HepG2 (cell line): Measurements from ENCODE around the gene TMEM87B. TPM values are rescaled to one million over a fixed set of nuclear protein-coding genes. Genes with fewer than 3 reads are reported as not detected.
"Not testable (repeated sequence)": the region's sequence is repeated elsewhere in the genome, so short reads cannot be mapped to it uniquely, and the experiment has no call there.

ENCODE experiments used
- ATAC-seq: fragments of 200-7000 bp; cut with Tn5 transposase; 3 replicates; pipeline ENCODE4 v1.9.1; 2020; ENCODE audit warnings: mild to moderate bottlenecking, moderate library complexity
- BruUV-seq: library from RNA; stranded (reverse); fragments of 400-500 nt; replicated peaks from 2 replicates; lab custom pipeline; 2021; lab: Mats Ljungman, UMichigan
- CTCF ChIA-PET: fragments of 300-600 bp; formaldehyde crosslinking; extraction: SDS; loops from one replicate; lab custom pipeline; 2021; ENCODE audit warnings: low total read pairs, inconsistent platforms, low intra/inter-chr PET ratio; lab: Yijun Ruan, JAX
- POLR2A ChIA-PET: fragments of 350-600 bp; sonication (Branson Sonifier 250); formaldehyde crosslinking; loops from one replicate; lab custom pipeline; 2020; ENCODE audit warnings: antibody characterized with exemption, inconsistent platforms; lab: Yijun Ruan, JAX
- DNase-seq: peaks from one replicate; pipeline ENCODE4 v3.0.0-alpha.2; 2015; ENCODE audit warnings: low spot score
- FAIRE-seq: peaks from 3 replicates; lab custom pipeline; 2011; peaks lifted over from hg19 to GRCh38; lab: Jason Lieb, UNC
- H2AFZ ChIP-seq: one replicate; pipeline ENCODE4 v1.6.1; 2011; ENCODE audit warnings: low read length, inconsistent platforms
- H3K27ac ChIP-seq: fragments of 300-600 bp; 3 replicates; pipeline ENCODE4 v1.8.0; 2011; ENCODE audit warnings: mixed run types, mild to moderate bottlenecking, mixed read lengths, low read length, inconsistent platforms; ENCODE audit not compliant: insufficient read depth; ENCODE audit errors: extremely low read length
- H3K27me3 ChIP-seq, 2 experiments: fragments of 200-600 bp in 1 of 2; 2 replicates in 1 of 2; 3 replicates in 1 of 2; pipeline versions ENCODE4 v1.6.0 to v1.8.0; 2011; ENCODE audit warnings: low read length in 2 of 2, mild to moderate bottlenecking in 2 of 2, moderate library complexity in 2 of 2, inconsistent platforms in 1 of 2; ENCODE audit not compliant: insufficient read depth in 2 of 2, control insufficient read depth in 1 of 2
- H3K36me3 ChIP-seq, 2 experiments: fragments of 200-600 bp in 1 of 2; replicated peaks in 1 of 2; 2 replicates in 1 of 2; 3 replicates in 1 of 2; pipeline versions ENCODE4 v1.5.1 to v1.8.0; 2011; ENCODE audit warnings: low read length in 2 of 2, inconsistent platforms in 1 of 2; ENCODE audit not compliant: insufficient read depth in 2 of 2, control insufficient read depth in 1 of 2
- H3K4me1 ChIP-seq: 2 replicates; pipeline ENCODE4 v1.5.1; 2012; ENCODE audit warnings: low read length, inconsistent platforms; ENCODE audit not compliant: insufficient read depth
- H3K4me2 ChIP-seq: 2 replicates; pipeline ENCODE4 v1.6.0; 2011; ENCODE audit warnings: low read depth, low read length, inconsistent platforms
- H3K4me3 ChIP-seq, 3 experiments: fragments of 200-600 bp in 1 of 3; sonication (generic), shearing (Covaris generic) in 1 of 3; replicated peaks in 1 of 3; 2 replicates each; pipeline ENCODE4 v1.5.1; 2011 to 2016; ENCODE audit warnings: low read length in 3 of 3, inconsistent platforms in 2 of 3, low read depth in 2 of 3, mild to moderate bottlenecking in 2 of 3, control low read depth in 1 of 3, mixed read lengths in 1 of 3; ENCODE audit not compliant: insufficient read depth in 1 of 3
- H3K79me2 ChIP-seq: one replicate; pipeline ENCODE4 v1.6.1; 2011; ENCODE audit warnings: low read length, inconsistent platforms; ENCODE audit not compliant: insufficient read depth
- H3K9ac ChIP-seq: 2 replicates; pipeline ENCODE4 v1.6.0; 2011; ENCODE audit warnings: mild to moderate bottlenecking, low read depth, low read length, inconsistent platforms; ENCODE audit not compliant: insufficient read depth
- H3K9me3 ChIP-seq: 2 replicates; pipeline ENCODE4 v1.5.1; 2012; ENCODE audit warnings: mild to moderate bottlenecking, low read length
- H4K20me1 ChIP-seq: 2 replicates; pipeline ENCODE4 v1.6.0; 2011; ENCODE audit warnings: inconsistent platforms, mild to moderate bottlenecking, low read length, moderate library complexity; ENCODE audit not compliant: insufficient read depth
- CC2D1A ChIP-seq: sonication (generic); formaldehyde crosslinking; IDR thresholded peaks from 2 replicates; pipeline ENCODE4 v1.8.1; 2023; ENCODE audit warnings: mild to moderate bottlenecking, missing genetic modification reagents
- ISX ChIP-seq: sonication (generic); formaldehyde crosslinking; conservative IDR thresholded peaks from 2 replicates; pipeline ENCODE4 v1.5.0; 2020; ENCODE audit warnings: missing genetic modification reagents
- NFE2L1 ChIP-seq: sonication (generic); formaldehyde crosslinking; IDR thresholded peaks from 2 replicates; pipeline ENCODE4 v1.4.0; 2020; ENCODE audit warnings: missing genetic modification reagents, mild to moderate bottlenecking, borderline replicate concordance
- RARA ChIP-seq: IDR thresholded peaks from 2 replicates; pipeline ENCODE4 v1.6.1; 2016; ENCODE audit warnings: missing genetic modification reagents, missing compliant biosample characterization
- ZNF749 ChIP-seq: sonication (generic); formaldehyde crosslinking; IDR thresholded peaks from 2 replicates; pipeline ENCODE4 v1.8.0; 2022; ENCODE audit warnings: mild to moderate bottlenecking, missing genetic modification reagents, moderate library complexity, borderline replicate concordance
- WGBS: methylation state at CpG from one replicate; pipeline ENCODE4 v1.1.6; 2017; ENCODE audit warnings: low lambda C conversion rate; 5-methylcytosine and 5-hydroxymethylcytosine counted together
- in situ Hi-C: cut with HindIII; loops from 2 replicates; pipeline ENCODE4 v1.10.0; 2017; ENCODE audit warnings: low pct_unique_long_range_greater_than_20kb; ENCODE audit not compliant: extremely low pct_ligation_motif_present
- intact Hi-C: fragments of 100-400 bp; cut with micrococcal nuclease; formaldehyde crosslinking; loops from one replicate; pipeline ENCODE4 v1.10.0; 2022; ENCODE audit not compliant: unreplicated experiment
- polyA plus RNA-seq, 8 experiments: library from polyadenylated mRNA; depleted of rRNA in 3 of 8; stranded (reverse) in 7 of 8; unstranded in 1 of 8; fragments of >200 nt; fragmentation: Illumina TruSeq in 4 of 8; extraction: Trizol in 4 of 8; gene quantifications; 2 replicates each; pipeline versions ENCODE4 v1.2.1 to v1.2.3, GENCODE V29; 2011 to 2016; ENCODE audit warnings: low read depth in 4 of 8, missing spikeins in 1 of 8, mixed read lengths in 1 of 8; ENCODE audit not compliant: insufficient read depth in 1 of 8
- total RNA-seq, 5 experiments: library from RNA; depleted of rRNA; stranded (reverse); fragments of >200 nt; fragmentation: Illumina TruSeq; extraction: Trizol; gene quantifications; 2 replicates each; pipeline ENCODE4 v1.2.3, GENCODE V29; 2016; ENCODE audit warnings: low read depth in 1 of 5
- TF ChIP-seq, protein P1 (sequence below): sonication (generic); formaldehyde crosslinking; IDR thresholded peaks from 2 replicates; pipeline ENCODE4 v1.4.0; 2020; ENCODE audit warnings: missing genetic modification reagents, borderline replicate concordance
- TF ChIP-seq, protein P2 (sequence below): sonication (generic); formaldehyde crosslinking; IDR thresholded peaks from 2 replicates; pipeline ENCODE4 v1.5.0; 2020; ENCODE audit warnings: missing genetic modification reagents, mild to moderate bottlenecking, borderline replicate concordance
- TF ChIP-seq, protein P3 (sequence below): sonication (generic); formaldehyde crosslinking; IDR thresholded peaks from 2 replicates; pipeline ENCODE4 v1.4.0; 2020; ENCODE audit warnings: missing genetic modification reagents, borderline replicate concordance

The TMEM87B gene
- total and polyA plus RNA-seq, 2 of the 13 experiments (the other 11 are each of a cell fraction or from before 2014, with no cell fraction given), result 15.1 to 16.2 TPM

DNA sequence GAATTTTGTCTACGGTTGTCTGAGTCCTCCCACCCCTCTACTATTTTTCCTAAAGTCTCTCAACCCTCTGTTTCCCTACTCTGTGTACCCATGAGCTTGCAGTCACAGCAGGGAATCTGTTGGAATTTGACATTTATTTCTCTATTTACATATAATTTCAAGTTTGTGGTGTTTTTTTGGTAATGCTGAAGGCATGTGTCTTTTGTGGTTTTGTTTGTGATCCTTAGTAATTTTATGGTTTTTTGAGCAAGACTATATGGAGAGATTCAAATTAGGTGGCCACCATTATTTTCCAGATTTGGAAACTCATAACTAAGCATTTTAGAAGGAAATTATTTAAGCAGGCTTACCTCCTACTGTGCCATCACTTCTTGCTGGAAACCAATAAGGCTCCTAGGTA, 55.9 kb downstream of the TMEM87B start (continued):
- TF ChIP-seq, protein P1, sequence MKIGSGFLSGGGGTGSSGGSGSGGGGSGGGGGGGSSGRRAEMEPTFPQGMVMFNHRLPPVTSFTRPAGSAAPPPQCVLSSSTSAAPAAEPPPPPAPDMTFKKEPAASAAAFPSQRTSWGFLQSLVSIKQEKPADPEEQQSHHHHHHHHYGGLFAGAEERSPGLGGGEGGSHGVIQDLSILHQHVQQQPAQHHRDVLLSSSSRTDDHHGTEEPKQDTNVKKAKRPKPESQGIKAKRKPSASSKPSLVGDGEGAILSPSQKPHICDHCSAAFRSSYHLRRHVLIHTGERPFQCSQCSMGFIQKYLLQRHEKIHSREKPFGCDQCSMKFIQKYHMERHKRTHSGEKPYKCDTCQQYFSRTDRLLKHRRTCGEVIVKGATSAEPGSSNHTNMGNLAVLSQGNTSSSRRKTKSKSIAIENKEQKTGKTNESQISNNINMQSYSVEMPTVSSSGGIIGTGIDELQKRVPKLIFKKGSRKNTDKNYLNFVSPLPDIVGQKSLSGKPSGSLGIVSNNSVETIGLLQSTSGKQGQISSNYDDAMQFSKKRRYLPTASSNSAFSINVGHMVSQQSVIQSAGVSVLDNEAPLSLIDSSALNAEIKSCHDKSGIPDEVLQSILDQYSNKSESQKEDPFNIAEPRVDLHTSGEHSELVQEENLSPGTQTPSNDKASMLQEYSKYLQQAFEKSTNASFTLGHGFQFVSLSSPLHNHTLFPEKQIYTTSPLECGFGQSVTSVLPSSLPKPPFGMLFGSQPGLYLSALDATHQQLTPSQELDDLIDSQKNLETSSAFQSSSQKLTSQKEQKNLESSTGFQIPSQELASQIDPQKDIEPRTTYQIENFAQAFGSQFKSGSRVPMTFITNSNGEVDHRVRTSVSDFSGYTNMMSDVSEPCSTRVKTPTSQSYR, result no peak
- no peak for TF ChIP-seq CC2D1A (CRISPR knock-in tag)

DNA sequence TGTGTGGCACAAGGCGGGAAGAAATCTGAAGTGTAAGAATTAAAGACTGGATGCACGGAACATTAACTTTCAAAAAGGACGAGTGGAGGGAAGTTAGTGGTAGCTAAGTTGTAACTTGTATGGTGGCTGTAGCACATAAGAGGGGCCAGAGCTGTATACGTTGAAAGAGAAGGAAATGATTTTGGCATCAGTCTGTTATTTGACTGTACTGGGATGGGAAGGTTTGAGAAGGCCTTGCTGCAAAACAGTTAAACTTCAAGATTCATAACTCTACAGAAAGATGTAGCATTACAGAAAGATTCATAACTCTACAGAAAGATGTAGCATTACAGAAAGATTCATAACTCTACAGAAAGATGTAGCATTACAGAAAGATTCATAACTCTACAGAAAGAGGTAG, 58.3 kb downstream of the TMEM87B start:
- 97% methylated on average over 4 of the region's 4 CpGs for WGBS
- H3K27ac ChIP-seq, BruUV-seq, H3K4me2 ChIP-seq, in situ Hi-C loops, ATAC-seq, FAIRE-seq, intact Hi-C loops, H2AFZ ChIP-seq, H3K9ac ChIP-seq, H3K79me2 ChIP-seq, CTCF ChIA-PET, H3K4me1 ChIP-seq, DNase-seq, H3K27me3 ChIP-seq, POLR2A ChIA-PET, H4K20me1 ChIP-seq, H3K4me3 ChIP-seq: not testable (repeated sequence)
- Histone ChIP-seq H3K36me3 (peaks cover 14 to 32% of the 10 kb centered on the region in 2 experiments), H3K9me3 (peaks cover 18% of the 10 kb centered on the region)

DNA sequence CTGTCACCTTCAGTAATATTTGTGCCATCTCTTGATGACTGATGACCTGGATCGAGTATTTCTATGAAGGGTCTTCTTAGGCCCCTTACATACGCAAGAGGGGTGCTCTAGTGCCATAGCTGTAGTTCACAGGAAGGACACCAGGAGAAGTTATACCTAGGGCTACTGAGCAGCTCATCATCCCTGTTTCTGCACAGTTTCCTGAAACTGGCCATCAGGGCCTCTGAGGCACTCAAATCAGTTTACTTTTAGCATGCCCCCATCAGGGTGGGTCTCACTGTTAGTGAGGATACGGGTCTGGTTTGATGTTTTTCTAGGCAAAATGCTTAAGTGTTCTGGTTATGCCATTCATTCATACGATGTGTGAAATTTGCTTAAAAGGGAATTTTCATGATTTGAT, 63.1 kb downstream of the TMEM87B start:
- BruUV-seq, result no TSS peak
- ATAC-seq, result peak; percentile 85
- CTCF ChIA-PET, result no interaction called here
- TF ChIP-seq, protein P2, sequence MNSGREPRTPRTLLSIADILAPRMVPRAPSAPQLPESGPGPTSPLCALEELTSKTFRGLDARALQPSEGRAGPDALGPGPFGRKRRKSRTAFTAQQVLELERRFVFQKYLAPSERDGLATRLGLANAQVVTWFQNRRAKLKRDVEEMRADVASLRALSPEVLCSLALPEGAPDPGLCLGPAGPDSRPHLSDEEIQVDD, result no peak
- TF ChIP-seq ZNF749 (CRISPR knock-in tag) (no peak), ISX (no peak), RARA (CRISPR knock-in tag) (no peak), NFE2L1 (CRISPR knock-in tag) (no peak)
- TF ChIP-seq, protein P3, sequence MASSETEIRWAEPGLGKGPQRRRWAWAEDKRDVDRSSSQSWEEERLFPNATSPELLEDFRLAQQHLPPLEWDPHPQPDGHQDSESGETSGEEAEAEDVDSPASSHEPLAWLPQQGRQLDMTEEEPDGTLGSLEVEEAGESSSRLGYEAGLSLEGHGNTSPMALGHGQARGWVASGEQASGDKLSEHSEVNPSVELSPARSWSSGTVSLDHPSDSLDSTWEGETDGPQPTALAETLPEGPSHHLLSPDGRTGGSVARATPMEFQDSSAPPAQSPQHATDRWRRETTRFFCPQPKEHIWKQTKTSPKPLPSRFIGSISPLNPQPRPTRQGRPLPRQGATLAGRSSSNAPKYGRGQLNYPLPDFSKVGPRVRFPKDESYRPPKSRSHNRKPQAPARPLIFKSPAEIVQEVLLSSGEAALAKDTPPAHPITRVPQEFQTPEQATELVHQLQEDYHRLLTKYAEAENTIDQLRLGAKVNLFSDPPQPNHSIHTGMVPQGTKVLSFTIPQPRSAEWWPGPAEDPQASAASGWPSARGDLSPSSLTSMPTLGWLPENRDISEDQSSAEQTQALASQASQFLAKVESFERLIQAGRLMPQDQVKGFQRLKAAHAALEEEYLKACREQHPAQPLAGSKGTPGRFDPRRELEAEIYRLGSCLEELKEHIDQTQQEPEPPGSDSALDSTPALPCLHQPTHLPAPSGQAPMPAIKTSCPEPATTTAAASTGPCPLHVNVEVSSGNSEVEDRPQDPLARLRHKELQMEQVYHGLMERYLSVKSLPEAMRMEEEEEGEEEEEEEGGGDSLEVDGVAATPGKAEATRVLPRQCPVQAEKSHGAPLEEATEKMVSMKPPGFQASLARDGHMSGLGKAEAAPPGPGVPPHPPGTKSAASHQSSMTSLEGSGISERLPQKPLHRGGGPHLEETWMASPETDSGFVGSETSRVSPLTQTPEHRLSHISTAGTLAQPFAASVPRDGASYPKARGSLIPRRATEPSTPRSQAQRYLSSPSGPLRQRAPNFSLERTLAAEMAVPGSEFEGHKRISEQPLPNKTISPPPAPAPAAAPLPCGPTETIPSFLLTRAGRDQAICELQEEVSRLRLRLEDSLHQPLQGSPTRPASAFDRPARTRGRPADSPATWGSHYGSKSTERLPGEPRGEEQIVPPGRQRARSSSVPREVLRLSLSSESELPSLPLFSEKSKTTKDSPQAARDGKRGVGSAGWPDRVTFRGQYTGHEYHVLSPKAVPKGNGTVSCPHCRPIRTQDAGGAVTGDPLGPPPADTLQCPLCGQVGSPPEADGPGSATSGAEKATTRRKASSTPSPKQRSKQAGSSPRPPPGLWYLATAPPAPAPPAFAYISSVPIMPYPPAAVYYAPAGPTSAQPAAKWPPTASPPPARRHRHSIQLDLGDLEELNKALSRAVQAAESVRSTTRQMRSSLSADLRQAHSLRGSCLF (CRISPR knock-in tag), result no peak

More for the DNA sequence above, 63.1 kb downstream of the TMEM87B start:
- H3K36me3 ChIP-seq, result peaks cover 6 to 7% of the 10 kb centered on the region in 2 experiments
- no peak for FAIRE-seq
- intact Hi-C loops, result loop anchor here (1.0 kb wide), 1 partner anchor 69 kb away; no protein-coding TSS in a partner anchor
- 92% methylated on average over 4 of the region's 4 CpGs for WGBS
- H3K4me1 ChIP-seq, result no peaks in the 10 kb centered on the region
- H3K9ac ChIP-seq, result no peak overlapping the region
- H4K20me1 ChIP-seq, result no peaks in the 10 kb centered on the region
- no peaks in the 10 kb centered on the region for H3K9me3 ChIP-seq
- POLR2A ChIA-PET, result no interaction called here
- H2AFZ ChIP-seq, result no peak overlapping the region
- in situ Hi-C loops, result no loop called here
- no peaks in the 10 kb centered on the region for H3K79me2 ChIP-seq
- no peak overlapping the region for H3K27ac ChIP-seq
- no peak overlapping the region for H3K4me3 ChIP-seq
- no peaks in the 10 kb centered on the region for H3K27me3 ChIP-seq
- H3K4me2 ChIP-seq, result no peak overlapping the region
- DNase-seq, result peak; percentile 18
